T-helper 1 cell (primary cell): ENCODE data around the gene SDSL.

Experiments
- DNase-seq, 5 donors: peaks; one replicate each; pipeline ENCODE4 v3.0.0-alpha.2; 2012 to 2020

The SDSL gene

DNA sequence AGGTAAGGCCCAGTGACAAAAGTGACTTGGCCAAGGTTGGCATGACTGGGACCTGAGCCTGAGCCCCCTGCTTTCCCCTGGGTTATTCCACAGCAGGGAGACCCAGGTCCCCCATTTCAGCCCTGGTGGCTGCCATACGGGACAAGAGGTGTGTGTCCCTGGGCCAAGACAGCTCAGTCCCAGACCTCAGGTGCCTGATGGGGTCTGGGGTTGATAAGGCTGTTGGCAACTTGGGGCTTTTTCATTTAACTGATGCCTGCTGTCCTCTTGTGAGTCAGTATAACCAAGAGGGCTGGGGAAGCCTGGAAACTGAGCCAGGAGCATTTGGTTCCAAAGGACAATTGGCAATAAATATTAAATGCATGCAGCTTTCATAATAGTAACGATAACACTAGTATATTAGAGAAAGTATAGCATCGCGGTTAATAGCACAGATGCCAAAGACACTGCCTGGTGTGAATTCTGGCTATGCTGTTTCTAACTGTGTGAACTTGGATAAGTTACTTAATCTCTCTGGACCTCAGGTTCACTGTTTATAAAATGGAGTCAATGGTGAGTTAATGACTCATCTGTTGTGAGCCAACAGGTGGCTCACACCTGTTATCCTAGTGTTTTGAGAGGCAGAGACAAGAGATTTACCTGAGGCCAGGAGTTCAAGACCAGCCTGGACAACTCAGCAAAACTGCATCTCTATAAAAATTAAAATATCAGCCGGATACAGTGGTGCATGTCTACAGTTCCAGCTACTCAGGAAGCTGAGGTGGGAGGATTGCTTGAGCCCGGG, 898 bp downstream of the SDSL start:
- DNase-seq: no peak

DNA sequence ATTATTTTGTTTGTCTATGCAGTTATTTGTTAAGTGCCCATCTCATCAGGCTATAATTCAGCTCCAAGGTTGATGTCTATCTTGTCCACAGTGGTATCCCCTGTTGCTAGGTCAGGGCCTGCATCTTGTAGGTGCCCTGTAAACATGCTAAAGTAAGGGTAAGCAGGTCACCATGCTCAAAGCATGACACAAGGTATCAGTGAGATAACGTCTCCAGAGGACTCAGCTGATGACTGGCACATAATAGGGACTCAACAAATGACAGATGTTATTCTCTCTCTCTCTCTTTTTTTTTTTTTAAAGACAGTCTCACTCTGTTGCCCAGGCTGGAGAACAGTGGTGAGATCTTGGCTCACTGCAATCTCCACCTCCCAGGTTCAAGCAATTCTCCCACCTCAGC, 2.3 kb downstream of the SDSL start:
- DNase-seq: no peak

DNA sequence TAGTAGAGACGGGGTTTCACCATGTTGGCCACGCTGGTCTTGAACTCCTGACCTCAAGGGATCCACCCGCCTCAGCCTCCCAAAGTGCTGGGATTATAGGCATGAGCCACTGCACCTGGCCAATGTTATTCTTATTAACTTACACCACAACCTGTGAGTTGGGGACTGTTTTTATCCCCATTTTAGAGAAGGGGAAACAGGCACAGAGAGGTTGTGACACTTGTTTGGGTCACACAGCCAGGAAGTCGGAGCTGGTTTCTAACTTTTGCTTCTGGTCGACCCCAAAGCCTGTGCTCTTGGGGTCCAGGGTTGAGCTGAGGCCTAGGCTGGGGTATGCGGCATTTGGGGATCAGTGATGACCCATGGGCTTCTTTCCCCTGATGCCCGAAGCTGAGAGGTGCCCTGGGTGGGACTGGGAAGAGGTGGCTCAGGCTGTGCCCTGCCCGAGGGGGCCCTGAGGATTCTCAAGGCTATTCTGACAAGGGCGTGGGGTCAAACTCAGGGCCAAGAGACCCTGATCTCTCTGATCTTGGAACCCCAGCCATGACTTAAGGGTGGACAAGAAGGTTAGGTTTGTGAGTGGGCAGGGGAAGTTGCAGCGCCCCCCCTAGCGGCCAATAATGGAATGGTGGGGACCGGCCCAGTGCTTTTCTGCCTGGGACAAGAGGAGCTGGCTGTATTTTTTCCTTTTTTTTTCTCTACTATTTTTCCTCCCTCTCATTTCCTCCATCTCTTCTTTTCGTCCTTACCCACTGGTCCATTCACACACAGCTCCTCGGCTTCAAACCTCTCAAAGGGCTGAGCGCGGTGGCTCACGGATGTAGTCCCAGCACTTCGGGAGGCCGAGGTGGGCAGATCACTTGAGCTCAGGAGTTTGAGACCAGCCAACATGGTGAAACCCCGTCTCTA, 3.0 kb downstream of the SDSL start:
- DNase-seq: peak in 2 of 5 donors; percentile 27 to 37

DNA sequence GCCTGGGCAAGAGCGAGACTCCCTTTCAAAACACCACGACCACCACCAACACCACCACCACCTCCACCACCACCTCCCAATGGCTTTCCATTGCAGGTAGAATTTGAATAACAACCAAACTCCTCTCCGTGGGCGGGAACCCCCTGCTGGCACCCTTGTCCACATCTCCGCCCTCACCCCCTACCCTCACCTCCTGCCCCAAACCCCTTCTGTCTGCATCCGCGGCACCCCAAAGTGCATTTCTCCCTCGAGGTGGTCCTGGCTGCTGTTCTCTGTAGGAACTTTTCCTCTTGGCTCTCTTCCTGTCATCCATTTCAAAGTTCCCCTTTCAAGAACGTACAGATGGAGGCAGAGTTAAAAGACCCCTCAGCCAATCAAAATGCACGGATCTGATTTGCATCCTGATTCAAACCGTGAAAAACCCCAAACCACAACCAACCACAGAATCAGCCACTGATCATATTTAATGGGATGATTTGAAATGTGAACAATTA, 3.8 kb downstream of the SDSL start:
- DNase-seq: no peak

DNA sequence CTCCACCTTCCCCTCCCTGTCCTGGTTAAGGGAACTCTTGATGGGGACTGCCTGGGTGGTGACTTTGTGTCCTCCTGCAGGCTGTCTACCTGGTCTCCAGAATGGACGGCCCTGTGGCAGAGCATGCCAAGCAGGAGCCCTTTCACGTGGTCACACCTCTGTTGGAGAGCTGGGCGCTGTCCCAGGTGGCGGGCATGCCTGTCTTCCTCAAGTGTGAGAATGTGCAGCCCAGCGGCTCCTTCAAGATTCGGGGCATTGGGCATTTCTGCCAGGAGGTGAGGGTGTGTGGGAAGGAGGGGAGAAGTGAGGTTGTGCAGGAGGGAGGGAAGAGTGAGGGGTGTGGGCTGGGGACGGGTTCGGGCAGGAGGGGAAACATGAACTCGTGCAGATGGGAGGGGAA, 5.7 kb downstream of the SDSL start:
- DNase-seq: no peak

DNA sequence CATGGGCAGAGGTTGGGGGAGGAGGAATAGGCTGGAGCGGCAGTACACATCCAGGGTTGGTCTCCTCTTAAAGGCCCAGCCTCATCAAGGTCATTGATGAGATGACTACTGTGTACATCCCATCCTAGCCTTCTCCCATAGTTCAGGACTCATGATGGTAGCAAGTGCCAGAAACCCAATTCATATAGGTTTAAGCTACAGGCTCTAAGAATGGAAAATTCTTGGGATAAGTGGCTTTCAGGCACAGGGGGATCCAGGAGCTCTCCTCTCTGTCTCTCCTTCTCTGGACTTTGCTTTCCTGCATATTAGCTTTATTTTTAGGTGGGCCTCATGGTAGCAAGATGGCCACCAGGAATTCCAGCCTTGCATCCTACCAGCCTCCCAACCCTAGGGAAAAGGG, 6.3 kb downstream of the SDSL start:
- no peak for DNase-seq

DNA sequence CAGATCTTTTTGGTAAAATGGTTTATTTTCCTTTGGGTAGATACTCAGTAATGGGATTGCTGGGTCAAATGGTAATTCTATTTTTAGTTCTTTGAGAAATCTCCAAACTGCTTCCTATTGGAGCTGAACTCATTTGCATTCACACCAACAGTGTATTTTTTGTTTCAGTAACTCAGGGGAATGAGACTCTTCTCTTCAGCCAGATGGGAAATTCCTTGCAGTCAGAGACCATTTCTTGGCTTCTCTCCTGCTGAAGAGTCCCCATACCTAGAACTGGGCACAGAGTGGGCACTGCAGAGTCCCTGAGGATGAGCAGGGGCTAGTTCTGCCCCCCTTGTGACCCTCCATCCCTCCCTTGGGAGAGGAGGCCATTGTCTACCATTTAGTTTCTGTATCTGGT, 10.8 kb downstream of the SDSL start:
- DNase-seq: no peak

DNA sequence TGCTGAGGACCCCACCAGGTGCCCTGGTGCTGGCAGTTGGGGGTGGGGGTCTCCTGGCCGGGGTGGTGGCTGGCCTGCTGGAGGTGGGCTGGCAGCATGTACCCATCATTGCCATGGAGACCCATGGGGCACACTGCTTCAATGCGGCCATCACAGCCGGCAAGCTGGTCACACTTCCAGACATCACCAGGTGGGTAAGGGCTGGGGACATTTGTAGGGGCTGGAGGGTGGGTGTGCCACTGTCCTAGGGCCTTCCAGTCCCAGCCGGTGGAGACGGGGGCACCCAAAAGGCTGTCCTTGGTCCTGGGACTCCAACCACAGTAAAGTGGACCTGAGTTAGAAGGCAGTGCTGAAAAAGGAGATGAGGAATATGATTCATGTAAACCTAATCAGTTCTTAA, 13.2 kb downstream of the SDSL start:
- no peak for DNase-seq

DNA sequence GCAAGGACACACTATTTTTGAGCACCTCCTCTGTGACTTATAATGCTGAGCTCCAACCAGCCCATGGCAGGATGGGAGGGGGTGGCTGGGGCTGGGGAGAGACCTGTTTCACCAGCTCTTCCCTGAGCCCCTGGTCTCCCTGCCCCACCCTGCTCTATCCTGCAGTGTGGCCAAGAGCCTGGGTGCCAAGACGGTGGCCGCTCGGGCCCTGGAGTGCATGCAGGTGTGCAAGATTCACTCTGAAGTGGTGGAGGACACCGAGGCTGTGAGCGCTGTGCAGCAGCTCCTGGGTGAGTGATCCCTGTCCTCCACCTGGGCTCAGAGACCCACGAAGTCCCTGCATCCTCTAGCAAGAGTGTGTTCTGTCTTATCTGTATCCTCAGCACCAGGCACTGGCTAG, 14.4 kb downstream of the SDSL start:
- no peak for DNase-seq

DNA sequence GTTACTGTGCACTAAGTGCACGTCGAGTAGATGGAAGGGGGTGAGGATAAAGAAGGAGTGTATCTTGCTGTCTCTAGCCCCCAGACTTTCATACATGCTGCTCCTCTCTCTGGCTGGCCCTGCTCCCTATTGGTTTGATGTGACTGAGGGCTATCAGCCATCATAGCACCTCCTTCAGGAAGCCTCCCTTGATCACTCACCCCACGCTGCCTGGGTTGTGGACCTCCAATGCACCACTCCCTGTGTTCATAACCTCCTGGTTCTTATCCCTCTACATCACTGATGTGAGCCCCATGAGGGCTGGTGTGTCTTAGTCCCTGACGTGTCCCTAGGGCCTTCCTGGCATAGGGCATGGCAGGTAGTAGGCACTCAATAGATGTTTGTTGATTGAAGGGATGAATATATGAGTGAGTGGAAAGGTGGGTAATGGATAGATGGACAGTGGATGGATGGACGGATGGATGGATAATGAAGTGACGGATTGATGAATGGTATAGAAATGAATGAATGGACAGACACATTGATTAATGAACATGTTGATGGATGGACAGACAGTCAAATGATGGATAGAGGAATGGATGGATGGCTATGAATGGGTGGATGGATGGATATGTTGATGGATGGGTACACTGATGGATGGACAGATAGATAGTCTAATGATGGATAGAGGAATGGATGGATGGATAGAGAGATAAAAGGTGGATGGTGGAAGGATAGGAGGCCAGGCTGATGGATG, 15.0 kb downstream of the SDSL start:
- no peak for DNase-seq

DNA sequence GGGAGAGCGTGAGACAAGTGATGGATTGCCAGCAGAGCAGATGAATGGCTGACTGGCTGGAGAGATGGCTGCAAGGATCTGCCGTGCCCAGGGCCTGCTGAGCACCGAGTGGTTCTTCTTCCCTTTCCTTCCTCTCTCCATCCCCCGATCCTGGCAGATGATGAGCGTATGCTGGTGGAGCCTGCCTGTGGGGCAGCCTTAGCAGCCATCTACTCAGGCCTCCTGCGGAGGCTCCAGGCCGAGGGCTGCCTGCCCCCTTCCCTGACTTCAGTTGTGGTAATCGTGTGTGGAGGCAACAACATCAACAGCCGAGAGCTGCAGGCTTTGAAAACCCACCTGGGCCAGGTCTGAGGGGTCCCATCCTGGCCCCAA, 15.5 kb downstream of the SDSL start:
- no peak for DNase-seq

DNA sequence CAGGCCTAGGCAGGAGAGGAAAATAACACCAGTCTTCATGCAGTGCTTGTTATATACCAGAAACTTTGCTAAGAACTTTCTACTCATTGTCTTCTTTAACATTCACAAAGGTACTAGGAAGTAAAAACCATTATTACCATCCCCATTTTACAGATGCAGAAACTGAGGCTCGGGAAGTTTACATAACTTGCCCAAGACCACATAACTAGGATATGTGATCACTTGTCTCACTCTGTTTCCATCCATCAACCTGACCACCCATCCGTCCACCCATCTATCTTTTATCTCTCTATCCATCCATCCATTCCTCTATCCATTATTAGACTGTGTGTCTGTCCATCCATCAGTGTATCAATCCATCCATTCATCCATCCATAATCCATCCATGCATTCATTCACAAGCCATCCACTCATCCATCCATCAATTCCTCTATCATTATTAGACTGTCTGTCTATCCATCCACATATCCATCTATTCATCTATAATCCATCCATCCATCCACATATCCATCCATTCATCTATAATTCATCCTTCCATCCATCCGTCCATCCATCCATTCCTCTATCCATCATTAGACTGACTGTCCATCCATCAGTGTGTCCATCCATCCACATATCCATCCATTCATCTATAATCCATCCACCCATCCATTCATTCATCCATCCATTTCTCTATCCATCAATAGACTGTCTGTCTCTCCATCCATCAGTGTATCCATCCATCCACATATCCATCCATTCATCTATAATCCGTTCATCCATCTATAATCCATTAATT, 16.5 kb downstream of the SDSL start:
- DNase-seq: no peak

DNA sequence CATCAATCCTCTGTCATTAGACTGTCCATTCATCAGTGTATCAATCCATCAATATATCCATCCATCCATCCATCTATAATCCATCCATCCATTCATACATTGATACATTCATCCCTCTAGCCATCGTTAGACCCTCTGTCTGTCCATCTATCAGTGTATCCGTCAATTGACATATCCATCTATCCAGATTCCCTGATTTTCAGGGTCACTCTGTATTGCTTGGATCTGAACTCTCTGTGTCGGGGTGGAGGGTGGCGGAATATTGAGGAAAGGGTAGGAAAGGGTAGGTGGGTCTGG, 17.1 kb downstream of the SDSL start:
- no peak for DNase-seq

DNA sequence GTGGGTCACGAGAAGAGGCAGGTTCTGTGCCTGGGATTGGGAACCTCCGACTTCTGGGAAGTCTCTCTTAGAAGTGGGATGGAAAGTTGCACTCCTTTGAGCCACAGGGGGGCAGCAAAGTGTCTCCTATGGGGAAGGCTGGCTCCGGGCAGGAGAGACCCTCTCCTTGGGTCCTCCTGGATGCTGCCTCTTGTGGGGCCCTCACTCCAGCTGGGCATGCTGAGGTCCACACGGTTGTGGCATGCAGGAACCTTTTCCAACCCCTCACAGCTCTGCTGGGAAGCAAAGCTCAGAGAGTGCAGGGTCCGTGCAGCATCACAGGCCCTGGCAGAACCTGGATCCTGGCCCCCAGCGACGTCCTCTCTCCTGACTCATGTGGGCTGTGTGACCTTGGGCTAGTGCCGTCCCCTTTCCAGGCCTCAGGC, 17.4 kb downstream of the SDSL start:
- no peak for DNase-seq

DNA sequence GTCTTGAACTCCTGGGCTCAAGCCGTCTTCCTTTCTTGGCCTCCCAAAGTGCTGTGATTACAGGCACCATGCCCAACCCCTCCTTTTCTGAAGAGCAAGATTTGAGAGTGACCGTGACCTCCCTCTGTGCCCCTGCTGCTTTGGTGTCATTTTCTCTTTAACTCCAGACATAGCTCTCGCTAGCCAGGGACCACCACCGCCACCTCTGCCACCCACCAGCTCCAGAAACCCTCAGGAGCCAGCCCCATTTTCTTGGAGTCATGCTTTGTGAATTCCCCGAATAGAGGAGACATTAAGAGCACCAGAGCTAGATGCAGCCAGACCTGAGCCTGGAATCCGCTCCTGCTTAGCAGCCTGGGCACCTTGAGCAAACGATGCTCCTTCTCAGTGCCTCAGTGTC, 18.2 kb downstream of the SDSL start:
- DNase-seq: no peak

DNA sequence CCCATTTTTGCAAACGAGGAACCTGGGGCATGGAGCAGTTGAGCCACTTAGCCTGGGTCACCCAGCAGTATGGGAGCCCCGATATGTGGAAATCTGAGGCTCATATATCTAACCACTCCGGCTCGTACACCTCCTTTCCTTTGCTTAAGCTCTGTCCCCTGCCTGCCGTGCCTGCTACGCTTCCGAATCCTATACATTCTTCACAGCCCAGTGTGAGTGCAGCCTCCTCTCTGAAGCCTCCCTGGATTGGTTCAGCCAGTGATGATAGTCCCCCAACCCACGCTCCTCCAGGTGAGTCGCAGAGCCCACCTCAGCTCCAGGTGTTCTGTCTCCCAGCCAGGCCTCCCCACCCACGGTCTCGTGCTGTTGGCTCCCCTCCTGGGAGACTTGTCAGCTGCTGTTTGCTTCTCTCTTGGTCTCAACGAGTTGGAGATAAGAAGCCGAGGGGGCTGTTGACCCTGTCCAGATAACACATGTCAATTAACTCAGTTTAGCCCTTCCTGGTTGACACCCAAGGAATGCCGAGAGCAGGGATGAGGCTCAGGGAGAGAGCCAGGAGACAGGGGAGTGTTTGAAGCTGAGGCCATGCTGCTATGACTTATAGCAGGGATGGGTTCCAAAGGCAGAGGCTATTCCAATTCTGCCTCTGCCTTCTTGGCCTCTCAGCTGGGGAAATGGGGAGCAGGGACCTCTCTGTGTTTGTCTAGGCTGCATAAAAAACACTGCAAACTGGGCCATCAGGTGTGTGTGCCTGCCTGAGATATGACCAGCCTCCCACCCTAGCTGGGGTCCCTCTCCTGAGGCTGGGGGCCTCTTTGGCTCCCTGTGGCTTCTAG, 19.0 kb downstream of the SDSL start:
- no peak for DNase-seq

DNA sequence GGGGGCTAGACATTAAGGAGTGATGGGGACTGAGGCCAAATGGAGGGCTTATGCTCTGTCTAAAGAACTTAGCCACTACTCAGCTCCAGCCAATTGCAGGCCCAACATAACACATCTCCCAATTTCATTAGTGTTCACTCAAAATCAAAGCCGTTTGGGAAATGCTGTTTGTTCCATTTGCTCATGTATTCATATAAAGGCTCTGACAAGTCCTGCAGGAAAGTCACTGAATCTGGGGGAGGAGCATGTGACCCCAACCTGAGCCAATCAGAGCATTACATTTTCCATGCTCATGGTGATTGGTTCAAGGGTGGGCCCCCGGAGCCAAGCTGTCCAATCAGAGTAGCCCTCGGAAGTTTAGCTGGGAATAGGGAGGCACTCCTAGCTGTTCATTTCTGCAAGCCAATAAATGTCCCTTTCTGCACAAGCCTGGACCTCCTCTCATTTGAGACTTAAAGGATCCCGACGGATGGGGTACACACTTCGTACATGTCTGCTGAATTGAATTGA, 20.9 kb downstream of the SDSL start:
- DNase-seq: no peak

DNA sequence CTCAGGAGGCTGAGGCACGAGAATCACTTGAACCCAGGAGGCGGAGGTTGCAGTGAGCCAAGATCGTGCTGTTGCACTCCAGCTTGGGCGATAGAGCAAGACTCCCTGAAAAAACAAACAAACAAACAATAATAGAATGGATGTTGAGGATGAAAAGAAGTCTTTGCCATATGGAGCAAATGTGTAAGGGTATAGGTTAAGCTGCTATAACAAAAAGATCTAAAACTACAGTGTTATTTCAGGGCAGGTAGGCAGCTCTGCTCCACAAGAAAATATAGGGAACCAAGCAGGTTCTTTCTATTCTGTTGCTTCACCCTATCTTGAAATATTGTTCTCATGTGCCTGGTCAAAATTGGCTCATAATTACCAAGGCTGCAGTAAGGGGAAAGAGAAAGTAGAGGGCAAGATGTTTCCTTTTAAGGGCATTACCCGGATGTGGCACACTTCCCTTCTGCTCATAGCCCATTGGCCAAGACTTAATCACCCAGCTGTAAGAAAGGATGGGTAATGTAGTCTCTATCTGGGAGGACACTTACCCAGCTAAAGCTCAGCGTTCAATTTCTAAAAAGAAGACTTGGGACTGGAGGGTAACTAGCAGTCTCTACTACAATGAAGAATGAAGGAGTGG, 23.5 kb downstream of the SDSL start:
- no peak for DNase-seq

DNA sequence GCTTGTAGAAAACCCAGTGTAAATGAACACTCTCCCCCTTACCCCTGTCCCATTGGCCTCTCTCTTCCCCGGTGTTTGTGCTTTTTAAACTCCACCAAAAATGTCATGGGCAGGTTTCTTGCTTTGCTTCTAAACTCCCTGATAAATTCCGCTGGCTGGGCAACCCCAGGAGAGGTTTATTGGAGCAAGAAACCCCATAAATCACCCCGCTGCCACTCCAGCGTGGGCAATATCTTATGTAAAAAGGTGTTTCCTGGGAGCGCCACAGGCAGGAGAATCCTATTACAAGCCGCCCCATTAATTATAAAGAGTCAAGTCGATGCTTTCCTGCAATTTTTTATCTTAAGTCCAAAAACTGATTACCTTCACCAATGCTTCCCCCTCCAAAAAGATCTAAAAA, 26.7 kb downstream of the SDSL start:
- no peak for DNase-seq

DNA sequence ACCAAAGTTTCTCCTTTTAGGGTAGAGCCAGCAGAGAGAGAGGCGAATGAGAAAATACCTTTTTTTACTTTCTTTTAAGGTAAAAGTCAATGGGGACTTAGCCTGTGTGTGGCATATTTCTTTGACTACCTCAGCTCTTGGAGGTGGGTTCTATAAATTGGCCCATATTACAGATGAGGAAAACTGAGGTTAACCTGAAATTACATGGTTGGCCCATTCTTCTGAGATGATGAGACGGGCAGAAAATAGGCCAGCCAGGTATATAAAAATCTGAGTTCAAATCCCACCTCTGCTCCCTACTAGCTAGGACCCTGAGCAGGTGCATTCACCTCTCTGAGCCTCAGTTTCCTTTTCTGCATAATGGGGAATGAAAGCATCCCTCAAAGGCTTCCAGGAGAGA, 27.1 kb downstream of the SDSL start:
- DNase-seq: no peak

DNA sequence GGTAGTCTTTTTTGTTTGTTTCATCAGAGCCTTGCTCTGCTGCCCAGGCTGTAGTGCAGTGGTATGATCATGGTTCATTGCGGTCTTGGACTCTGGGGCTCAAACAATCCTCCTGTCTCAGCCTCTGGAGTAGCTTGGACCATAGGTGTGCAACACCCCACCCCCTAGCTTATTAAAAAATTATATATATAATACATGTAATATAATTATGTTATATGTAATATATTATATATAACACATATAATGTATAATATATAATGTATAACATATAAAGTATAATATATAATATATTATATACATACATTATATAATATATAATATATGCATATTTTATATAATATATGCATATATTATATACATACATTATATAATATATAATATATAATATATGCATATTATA, 27.7 kb downstream of the SDSL start:
- no peak for DNase-seq
